ENCODE data around the gene VCP.

The VCP gene

DNA sequence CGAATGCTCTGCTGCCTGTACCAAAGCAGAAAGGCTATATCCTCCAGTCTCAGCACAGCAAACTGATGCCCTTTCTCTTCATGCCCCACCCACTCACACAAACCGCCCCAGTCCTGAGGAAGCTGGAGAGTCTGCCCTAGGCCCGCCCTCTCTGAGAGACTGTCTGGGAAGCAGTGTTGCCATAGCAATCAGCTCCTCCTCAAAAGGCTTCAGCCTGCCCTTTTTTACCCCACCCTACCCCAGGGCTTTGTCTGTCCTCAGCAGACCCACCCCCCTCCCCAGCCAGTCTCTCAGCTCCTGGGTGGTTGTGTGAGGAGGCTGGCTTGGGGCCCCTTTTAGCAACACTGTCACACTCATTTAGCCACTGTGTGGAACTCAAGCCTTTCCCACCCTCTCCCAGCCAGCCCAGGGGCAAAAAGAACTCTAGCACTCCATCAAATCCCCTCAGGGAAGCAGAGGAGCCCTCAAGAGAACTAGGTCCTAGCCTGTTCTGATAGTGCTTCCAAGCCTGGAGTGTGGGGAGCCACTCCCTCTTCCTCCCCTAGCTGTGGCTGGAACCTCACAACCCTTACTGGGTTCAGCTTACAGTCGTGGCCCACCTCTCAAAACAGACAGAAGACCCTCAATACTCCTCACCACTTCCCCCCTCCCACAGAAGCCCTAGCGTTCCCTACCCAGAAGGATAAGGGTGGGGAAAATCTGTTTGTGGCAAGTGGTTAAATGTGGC, 41.9 kb upstream of the VCP start:
- H3K4me3 ChIP-seq (ENCODE audit: low read depth, low read length): peak overlapping the region; percentile 79
- peak; percentile 77 for DNase-seq (ENCODE audit: low read depth)
- TF ChIP-seq, protein P1, sequence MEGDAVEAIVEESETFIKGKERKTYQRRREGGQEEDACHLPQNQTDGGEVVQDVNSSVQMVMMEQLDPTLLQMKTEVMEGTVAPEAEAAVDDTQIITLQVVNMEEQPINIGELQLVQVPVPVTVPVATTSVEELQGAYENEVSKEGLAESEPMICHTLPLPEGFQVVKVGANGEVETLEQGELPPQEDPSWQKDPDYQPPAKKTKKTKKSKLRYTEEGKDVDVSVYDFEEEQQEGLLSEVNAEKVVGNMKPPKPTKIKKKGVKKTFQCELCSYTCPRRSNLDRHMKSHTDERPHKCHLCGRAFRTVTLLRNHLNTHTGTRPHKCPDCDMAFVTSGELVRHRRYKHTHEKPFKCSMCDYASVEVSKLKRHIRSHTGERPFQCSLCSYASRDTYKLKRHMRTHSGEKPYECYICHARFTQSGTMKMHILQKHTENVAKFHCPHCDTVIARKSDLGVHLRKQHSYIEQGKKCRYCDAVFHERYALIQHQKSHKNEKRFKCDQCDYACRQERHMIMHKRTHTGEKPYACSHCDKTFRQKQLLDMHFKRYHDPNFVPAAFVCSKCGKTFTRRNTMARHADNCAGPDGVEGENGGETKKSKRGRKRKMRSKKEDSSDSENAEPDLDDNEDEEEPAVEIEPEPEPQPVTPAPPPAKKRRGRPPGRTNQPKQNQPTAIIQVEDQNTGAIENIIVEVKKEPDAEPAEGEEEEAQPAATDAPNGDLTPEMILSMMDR (IDR thresholded peaks at IDR 0.05; ENCODE audit: insufficient read depth, low read depth, low read length, missing control alignments): no peak

DNA sequence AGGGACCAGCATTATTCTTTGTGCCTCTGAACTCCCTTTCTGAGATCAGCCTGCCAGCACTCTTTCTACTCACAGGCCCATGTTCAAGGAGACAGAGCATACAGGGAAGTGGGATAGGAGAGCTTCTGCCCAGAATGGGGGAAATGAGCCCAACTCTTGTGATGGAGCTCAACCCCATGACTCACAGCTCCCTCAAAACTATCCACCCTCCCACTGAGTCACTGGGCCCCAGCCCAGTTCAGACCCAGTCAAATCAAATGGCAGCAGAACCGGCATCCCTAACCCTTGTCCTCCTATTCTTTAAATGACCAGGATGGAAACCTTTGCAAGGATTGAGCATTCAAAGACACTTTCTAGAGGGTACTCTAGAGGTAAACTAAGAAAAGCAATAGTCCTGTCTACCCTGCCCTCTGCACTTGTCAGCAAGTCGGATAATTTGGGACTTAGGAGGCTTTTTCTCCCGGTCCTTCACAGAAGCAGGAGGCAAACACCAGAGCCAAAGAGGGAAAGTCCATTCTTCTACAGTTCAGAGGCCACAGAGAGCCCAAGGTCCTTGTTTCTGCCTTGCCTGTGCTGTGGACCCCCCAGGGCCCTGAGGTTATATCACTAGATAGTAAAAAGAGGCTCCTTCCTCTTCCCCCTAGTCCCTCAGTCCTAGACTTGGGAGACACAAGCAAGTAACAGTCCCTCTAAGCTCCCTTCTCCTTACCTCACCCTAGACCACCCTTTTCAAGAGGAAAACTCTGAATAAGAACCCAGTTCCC, 40.0 kb upstream of the VCP start:
- H3K4me3 ChIP-seq (ENCODE audit: low read depth, low read length): no peak overlapping the region
- TF ChIP-seq, protein P1 (IDR thresholded peaks at IDR 0.05; ENCODE audit: insufficient read depth, low read depth, low read length, missing control alignments): no peak
- DNase-seq (ENCODE audit: low read depth): no peak

DNA sequence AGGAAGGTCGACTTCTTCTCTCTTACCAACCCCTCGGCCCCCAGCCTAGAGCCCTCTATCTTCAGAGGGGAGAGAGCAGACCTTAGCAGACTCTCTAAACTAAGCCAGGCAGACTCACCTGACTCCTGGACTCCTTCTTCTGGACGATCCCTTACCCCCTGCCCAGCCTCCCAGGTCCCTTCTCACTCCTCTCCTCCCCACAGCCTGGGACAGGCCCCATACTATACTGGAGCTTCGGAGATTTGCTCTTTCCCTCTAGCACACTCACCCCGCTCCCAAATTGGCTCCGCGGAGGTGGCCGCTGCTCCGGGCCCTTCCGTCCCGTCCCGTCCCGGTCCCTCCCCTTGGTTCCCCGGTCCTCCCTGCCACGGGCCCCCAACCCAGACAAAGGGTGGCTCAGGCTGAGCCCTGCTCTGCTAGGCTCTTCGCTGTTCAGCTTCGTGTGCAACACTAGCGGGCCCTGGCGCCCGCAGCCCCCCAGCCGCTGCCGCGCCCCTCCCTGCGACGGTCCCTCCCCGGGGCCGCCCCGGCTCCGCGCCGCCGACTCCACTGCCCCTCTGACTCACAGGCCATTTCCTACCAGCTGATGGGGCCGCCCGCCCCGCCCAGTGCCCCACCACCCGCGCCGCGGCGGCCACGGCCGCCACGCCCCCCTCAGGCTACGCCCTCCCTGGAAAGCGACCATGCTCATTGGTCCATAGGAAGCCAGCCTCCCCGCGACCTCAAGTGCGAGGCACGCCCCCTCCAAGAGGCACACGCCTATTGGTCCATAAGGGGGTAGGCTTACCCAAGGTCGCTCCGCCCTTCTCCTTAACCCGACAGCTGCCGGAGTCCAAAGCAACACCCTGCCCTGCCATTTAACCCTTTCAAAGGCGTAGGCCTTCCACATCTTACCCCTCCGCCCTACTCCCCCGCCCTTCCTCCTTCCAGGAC, 38.8 kb upstream of the VCP start:
- DNase-seq (ENCODE audit: low read depth): peak; percentile 99
- TF ChIP-seq, protein P1 (IDR thresholded peaks at IDR 0.05; ENCODE audit: insufficient read depth, low read depth, low read length, missing control alignments): no peak
- peak overlapping the region; percentile 71 for H3K4me3 ChIP-seq (ENCODE audit: low read depth, low read length)

DNA sequence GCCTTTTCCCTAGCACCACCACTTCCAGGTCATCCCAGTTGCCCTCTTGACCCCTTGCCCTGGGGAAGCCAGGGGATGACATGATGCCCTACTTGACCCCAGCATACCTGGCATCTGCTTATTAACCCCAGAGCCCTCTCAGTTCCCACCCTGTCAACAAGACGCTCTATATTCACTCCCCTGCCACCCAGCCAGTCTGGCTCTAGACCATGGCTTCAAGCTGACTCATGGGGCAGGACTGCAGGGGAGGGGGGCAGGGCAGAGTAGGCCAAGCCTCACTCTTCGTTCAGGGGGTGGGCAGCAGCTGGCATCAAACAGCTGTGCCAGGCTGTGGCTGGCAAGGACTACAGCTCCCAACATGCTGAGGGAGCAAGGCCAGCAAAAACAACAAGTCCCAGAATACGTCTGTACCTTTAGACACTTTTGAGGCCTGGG, 37.9 kb upstream of the VCP start:
- no peak overlapping the region for H3K4me3 ChIP-seq (ENCODE audit: low read depth, low read length)
- no peak for DNase-seq (ENCODE audit: low read depth)
- TF ChIP-seq, protein P1 (IDR thresholded peaks at IDR 0.05; ENCODE audit: insufficient read depth, low read depth, low read length, missing control alignments): no peak

DNA sequence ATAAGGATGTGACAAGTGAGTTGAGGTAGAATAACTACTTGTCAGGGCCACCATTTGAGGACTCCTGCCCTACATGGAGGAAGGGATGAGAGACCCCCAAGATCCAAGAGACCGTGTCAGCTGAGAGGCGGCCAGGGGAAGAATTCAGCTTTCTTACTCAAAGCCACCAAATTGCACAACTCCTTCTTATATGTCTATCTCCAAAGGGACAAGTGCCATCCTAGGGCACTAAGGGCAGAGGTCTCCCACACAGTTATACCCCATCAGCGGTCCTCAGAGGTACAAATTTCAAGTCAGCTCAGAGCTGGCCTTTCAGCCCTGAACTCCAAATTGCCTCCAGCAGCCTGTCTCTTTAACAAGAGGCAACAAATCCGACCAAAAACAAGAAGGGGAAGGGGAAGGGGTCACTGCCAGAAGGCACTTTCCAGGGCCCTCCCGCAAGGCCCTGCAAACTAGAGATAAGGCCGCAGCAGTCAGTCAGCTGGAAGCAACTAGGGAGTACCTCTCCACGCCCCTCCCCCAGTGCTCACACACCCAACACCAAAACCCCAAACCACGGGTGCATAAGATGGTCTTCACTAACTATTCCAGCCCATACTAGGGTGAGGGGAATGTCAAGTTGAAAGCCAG, 36.6 kb upstream of the VCP start:
- no peak overlapping the region for H3K4me3 ChIP-seq (ENCODE audit: low read depth, low read length)
- no peak for DNase-seq (ENCODE audit: low read depth)
- TF ChIP-seq, protein P1 (IDR thresholded peaks at IDR 0.05; ENCODE audit: insufficient read depth, low read depth, low read length, missing control alignments): no peak

DNA sequence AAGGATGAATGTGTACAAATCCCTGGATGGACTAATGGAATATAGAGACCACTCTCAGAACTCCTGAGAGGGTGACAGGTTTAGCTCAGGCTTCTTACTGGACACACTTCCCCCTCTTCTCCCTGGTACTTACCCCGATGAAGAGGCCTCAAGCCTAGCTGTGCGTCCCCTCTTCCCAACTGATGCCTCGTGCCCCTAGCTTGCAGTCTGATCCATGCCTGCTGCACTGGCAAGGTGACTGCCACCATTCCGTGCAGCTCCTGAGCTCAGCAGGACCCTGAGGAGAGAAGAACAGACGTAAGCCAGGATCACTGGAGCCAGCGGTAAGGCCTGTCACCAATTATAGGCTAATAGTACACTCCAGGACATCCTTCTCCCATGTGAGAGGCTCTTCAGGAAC, 36.0 kb upstream of the VCP start:
- TF ChIP-seq, protein P1 (IDR thresholded peaks at IDR 0.05; ENCODE audit: insufficient read depth, low read depth, low read length, missing control alignments): no peak

More for the DNA sequence above, 36.0 kb upstream of the VCP start:
- DNase-seq (ENCODE audit: low read depth): no peak
- no peak overlapping the region for H3K4me3 ChIP-seq (ENCODE audit: low read depth, low read length)
